ENCODE data around the gene CCNY.

DNA sequence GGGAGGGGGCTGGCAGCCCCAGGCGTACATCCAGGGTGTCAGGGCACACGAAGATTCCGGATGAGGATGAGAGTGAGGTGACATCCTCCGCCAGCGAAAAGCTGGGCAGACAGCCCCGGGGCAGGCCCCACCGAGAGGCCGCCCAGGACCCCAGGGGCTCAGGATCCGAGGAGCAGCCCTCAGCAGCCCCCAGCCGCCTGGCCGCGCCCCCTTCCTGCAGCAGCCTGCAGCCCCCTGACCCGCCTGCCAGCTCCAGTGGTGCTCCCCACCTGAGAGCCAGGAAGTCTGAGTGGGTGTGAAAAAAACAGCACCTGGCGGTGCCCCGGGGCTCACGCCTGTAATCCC is 272.0 kb downstream of the CCNY start:
- TF ChIP-seq, protein P1, sequence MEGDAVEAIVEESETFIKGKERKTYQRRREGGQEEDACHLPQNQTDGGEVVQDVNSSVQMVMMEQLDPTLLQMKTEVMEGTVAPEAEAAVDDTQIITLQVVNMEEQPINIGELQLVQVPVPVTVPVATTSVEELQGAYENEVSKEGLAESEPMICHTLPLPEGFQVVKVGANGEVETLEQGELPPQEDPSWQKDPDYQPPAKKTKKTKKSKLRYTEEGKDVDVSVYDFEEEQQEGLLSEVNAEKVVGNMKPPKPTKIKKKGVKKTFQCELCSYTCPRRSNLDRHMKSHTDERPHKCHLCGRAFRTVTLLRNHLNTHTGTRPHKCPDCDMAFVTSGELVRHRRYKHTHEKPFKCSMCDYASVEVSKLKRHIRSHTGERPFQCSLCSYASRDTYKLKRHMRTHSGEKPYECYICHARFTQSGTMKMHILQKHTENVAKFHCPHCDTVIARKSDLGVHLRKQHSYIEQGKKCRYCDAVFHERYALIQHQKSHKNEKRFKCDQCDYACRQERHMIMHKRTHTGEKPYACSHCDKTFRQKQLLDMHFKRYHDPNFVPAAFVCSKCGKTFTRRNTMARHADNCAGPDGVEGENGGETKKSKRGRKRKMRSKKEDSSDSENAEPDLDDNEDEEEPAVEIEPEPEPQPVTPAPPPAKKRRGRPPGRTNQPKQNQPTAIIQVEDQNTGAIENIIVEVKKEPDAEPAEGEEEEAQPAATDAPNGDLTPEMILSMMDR (IDR thresholded peaks at IDR 0.05): no peak
- no peak for TF ChIP-seq POLR2A (IDR thresholded peaks at IDR 0.05)

Data from Peyer's patch (tissue), 4 donors.